ES-I3 (cell line): ENCODE data around the gene ZNF680.

ENCODE experiments used
- H3K36me3 ChIP-seq: 2 replicates; pipeline ENCODE4 v1.6.1; 2013; ENCODE audit warnings: mild to moderate bottlenecking, low read length, control low read depth, moderate library complexity; ENCODE audit not compliant: insufficient read depth
- H3K4me1 ChIP-seq: 2 replicates; pipeline ENCODE4 v1.6.1; 2013; ENCODE audit warnings: mild to moderate bottlenecking, control low read depth, low read length; ENCODE audit not compliant: insufficient read depth
- H3K9ac ChIP-seq: 2 replicates; pipeline ENCODE4 v1.6.1; 2013; ENCODE audit warnings: low read depth, mild to moderate bottlenecking, low read length, moderate library complexity
- H3K9me3 ChIP-seq: 2 replicates; pipeline ENCODE4 v1.6.1; 2013; ENCODE audit warnings: mild to moderate bottlenecking, low read length, moderate library complexity; ENCODE audit not compliant: control insufficient read depth, insufficient read depth

The ZNF680 gene

GRCh38 chr7:64528770-64529169 lies 34.1 kb downstream of the ZNF680 start:
- no peaks in the 10 kb centered on the region for H3K4me1 ChIP-seq
- H3K9me3 ChIP-seq = peaks cover 13% of the 10 kb centered on the region; the same call in 1 of the 2 replicates
- H3K36me3 ChIP-seq = peaks cover 2% of the 10 kb centered on the region; the same call in 1 of the 2 replicates
- H3K9ac ChIP-seq = no peak overlapping the region

- Histone ChIP-seq H3K4me1 (no peaks in the 10 kb centered on the region), H3K9me3 (peaks cover 22% of the 10 kb centered on the region), H3K36me3 (peaks cover 7% of the 10 kb centered on the region; the same call in 1 of the 2 replicates), H3K9ac (no peak overlapping the region)
Measured at GRCh38 chr7:64521409-64521984, 41.4 kb downstream of the ZNF680 start.

DNA sequence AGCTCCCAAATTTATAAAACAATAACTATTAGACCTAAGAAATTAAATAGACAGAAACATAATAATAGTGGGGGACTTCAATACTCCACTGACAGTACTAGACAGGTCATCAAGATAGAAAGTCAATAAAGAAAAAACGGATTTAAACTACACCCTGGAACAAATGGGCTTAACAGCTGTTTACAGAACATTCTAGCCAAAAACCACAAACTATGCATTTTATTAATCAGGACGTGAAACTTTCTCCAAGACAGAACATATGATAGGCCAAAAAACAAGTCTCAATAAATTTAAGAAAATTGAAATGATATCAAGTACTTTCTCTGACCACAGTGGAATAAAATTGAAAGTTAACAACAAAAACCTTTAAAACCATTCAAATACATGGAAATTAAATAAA lies 46.4 kb downstream of the ZNF680 start:
- Histone ChIP-seq H3K9me3 (peaks cover 20% of the 10 kb centered on the region), H3K4me1 (no peaks in the 10 kb centered on the region), H3K36me3 (peaks cover 6% of the 10 kb centered on the region; the same call in 1 of the 2 replicates), H3K9ac (no peak overlapping the region)

- peaks cover 15% of the 10 kb centered on the region for H3K9me3 ChIP-seq
- no peaks in the 10 kb centered on the region for H3K4me1 ChIP-seq
- no peaks in the 10 kb centered on the region for H3K36me3 ChIP-seq
- no peak overlapping the region for H3K9ac ChIP-seq
Measured at GRCh38 chr7:64515781-64516180, 47.1 kb downstream of the ZNF680 start.

- Histone ChIP-seq H3K9ac (no peak overlapping the region), H3K36me3 (no peaks in the 10 kb centered on the region), H3K4me1 (no peaks in the 10 kb centered on the region), H3K9me3 (peaks cover 11% of the 10 kb centered on the region; the same call in 1 of the 2 replicates)
Measured at GRCh38 chr7:64515330-64515729, 47.5 kb downstream of the ZNF680 start.

DNA sequence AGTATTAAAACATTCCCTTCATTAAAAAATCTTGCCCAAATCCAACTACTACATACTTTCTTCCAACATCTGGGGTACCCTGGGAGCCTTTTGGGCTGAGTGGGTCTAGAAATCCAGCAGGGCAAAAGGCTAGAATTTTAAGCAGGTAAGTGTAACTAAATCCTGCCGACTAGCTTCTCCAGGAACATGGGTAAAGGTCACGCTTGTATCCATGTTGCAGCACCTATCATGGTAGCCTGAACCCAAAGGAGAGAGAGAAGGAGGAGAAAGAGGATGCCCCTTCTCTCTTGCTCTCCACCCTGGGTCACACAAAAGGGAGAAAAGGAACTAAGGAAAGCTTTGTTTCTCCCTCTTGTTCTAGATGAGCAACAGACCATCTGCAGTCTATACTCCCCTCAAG lies 53.3 kb downstream of the ZNF680 start:
- H3K9ac ChIP-seq = no peak overlapping the region
- H3K9me3 ChIP-seq = peaks cover 13% of the 10 kb centered on the region; the same call in 1 of the 2 replicates
- H3K4me1 ChIP-seq = no peaks in the 10 kb centered on the region
- H3K36me3 ChIP-seq = no peaks in the 10 kb centered on the region

- H3K36me3 ChIP-seq = no peaks in the 10 kb centered on the region
- peaks cover 5% of the 10 kb centered on the region; the same call in 1 of the 2 replicates for H3K9me3 ChIP-seq
- H3K9ac ChIP-seq = no peak overlapping the region
- no peaks in the 10 kb centered on the region for H3K4me1 ChIP-seq
Measured at GRCh38 chr7:64504581-64505120, 58.2 kb downstream of the ZNF680 start.

DNA sequence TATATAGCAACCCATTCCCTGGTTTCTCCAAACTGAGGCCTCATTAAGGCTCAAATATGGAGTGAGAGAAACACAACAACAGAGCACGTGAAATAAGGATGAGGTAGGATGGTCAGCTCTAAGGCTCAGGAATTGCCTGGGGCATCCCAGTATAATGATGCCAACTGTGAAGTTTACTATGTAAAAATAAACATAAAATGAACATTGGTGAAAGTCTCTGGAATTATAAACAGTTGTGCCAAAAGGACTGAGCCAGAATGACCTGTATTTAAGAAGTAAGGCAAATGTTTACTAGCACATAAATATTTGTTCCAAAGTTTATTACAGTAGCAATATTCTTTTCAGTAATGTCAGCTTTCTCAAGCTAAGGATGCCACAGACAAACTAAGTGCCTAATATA lies 64.6 kb downstream of the ZNF680 start:
- Histone ChIP-seq H3K4me1 (no peaks in the 10 kb centered on the region), H3K36me3 (no peaks in the 10 kb centered on the region), H3K9me3 (no peaks in the 10 kb centered on the region), H3K9ac (no peak overlapping the region)

- H3K36me3 ChIP-seq = no peaks in the 10 kb centered on the region
- H3K9ac ChIP-seq = no peak overlapping the region; the same call in 1 of the 2 replicates
- H3K9me3 ChIP-seq = no peaks in the 10 kb centered on the region
Measured at GRCh38 chr7:64494912-64495461, 67.9 kb downstream of the ZNF680 start.

DNA sequence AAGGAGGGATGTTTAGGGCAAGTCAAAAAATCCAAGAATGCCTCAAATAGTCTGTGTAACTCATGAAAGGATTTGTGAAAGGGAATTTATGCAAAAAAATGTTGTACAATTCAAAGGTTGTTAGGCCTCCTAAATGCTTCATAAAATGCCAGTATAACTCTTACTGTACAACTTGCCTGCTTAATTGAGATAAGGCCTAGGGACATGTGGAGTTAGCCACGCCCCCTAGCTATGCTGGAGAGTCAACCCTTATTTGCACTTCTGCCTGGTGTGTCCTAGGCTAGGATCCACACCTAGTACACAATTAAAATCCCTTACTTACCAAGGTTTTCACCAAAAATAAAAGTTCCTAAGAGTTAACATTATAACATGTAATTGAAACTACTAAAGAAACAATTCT lies 77.2 kb downstream of the ZNF680 start:
- Histone ChIP-seq H3K4me1 (no peaks in the 10 kb centered on the region), H3K9me3 (no peaks in the 10 kb centered on the region), H3K9ac (no peak overlapping the region), H3K36me3 (no peaks in the 10 kb centered on the region)

More at GRCh38 chr7:64494912-64495461, 67.9 kb downstream of the ZNF680 start:
- H3K4me1 ChIP-seq = no peaks in the 10 kb centered on the region
